Occipital lobe (tissue), 2 donors: Measurements from ENCODE around the gene MMP19. TPM values are rescaled to one million over a fixed set of nuclear protein-coding genes. Genes with fewer than 3 reads are reported as not detected.
"Not testable (repeated sequence)": the region's sequence is repeated elsewhere in the genome, so short reads cannot be mapped to it uniquely, and the experiment has no call there.

Experiments
- DNase-seq: peaks from one replicate; lab custom pipeline; 2025; lab: John Stamatoyannopoulos, UW
- total RNA-seq: library from RNA; depleted of rRNA; stranded (reverse); fragments of >200 nt; gene quantifications from one replicate; pipeline ENCODE4 v1.2.3, GENCODE V29; 2014

Gene MMP19
- total RNA-seq, result not detected

GRCh38 chr12:55842681-55843429, at the start of gene MMP19:
TSS of gene MMP19 (minus strand) at chr12:55842936. CDS start at chr12:55842830, 106 bp downstream.
- no peak for DNase-seq

DNA sequence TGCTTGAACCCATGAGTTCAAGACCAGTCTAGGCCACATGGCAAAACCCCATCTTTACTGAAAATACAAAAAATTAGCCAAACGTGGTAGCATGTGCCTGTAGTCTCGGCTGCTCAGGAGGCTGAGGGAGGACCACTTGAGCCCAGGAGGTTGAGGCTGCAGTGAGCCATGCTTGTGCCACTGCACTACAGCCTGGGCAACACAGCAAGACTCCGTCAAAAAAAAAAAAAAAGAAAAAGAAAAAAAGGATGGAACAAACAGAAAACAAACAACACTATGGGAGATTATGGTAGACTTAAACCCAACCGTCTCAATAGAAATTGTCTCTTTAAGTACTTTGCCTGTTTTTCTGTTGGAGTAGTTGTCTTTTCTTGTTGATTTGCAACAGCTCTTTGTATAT, 48.6 kb upstream of the MMP19 start:
- no peak for DNase-seq

GRCh38 chr12:55885113-55885512, 42.4 kb upstream of the MMP19 start:
- DNase-seq, result no peak

GRCh38 chr12:55877824-55878223, 35.1 kb upstream of the MMP19 start:
- no peak for DNase-seq

- no peak for DNase-seq
Observed at GRCh38 chr12:55875704-55876467, 33.1 kb upstream of the MMP19 start.

GRCh38 chr12:55874443-55874842, 31.7 kb upstream of the MMP19 start:
- no peak for DNase-seq

GRCh38 chr12:55866454-55867004, 23.8 kb upstream of the MMP19 start:
- not testable (repeated sequence) for DNase-seq

- no peak for DNase-seq
Observed at GRCh38 chr12:55865327-55865726, 22.6 kb upstream of the MMP19 start.

GRCh38 chr12:55862931-55863330, 20.2 kb upstream of the MMP19 start:
- DNase-seq, result not testable (repeated sequence)

DNA sequence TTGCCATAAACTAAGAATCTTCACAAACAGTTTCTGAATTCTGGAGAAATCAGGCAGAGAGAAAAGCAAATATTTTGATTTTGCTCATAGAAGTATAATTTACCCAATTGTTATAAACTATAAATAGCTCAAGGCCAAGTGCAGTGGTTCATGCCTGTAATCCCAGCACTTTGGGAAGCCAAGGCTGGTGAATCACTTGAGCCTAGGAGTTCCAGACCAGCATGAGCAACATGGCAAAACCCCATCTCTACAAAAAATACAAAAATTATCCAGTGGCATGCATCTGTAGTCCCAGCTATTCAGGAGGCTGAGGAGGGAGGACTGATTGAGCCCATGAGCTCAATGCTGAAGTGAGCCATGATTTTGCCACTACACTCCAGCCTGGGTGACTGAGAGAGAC, 19.6 kb upstream of the MMP19 start:
- no peak for DNase-seq

DNA sequence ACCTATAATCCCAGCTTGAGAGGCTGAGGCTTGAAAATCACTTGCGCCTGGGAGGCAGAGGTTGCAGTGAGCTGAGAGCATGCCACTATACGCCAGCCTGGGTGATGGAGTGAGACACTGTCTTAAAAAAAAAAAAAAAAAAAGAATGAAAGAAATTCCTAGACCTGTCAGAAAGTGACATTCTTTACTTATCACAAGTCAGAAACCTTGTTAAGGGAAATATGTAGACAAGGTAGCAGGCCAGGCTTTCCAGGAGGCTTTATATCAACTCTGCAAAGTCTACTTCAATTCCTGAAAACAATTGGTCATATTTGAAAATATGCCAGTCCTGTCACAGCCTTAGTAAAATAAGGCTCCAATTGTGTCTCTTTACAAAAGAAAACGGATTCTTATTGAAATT, 19.1 kb upstream of the MMP19 start:
- no peak for DNase-seq

- no peak for DNase-seq
Observed at GRCh38 chr12:55861396-55861795, 18.7 kb upstream of the MMP19 start.

DNA sequence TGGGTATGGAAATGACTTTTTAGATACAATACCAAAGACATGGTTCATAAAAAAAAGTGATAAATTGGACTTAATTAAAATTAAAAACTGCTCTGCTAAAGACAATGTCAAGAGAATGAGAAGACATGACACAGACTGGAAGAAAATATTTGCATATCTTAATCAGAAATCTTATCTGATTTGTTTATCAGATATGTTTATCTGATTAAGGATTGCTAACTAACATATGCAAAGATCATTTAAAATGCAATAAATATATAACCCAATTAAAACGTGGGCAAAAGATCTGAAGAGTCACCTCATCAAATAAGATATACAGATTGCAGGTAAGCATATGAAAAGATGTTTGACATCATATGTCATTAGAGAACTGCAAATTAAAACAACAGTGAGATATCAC, 10.0 kb upstream of the MMP19 start:
- DNase-seq, result no peak

GRCh38 chr12:55850893-55851292, 8.2 kb upstream of the MMP19 start:
- no peak for DNase-seq

- no peak for DNase-seq
Observed at GRCh38 chr12:55850401-55850800, 7.7 kb upstream of the MMP19 start.

DNA sequence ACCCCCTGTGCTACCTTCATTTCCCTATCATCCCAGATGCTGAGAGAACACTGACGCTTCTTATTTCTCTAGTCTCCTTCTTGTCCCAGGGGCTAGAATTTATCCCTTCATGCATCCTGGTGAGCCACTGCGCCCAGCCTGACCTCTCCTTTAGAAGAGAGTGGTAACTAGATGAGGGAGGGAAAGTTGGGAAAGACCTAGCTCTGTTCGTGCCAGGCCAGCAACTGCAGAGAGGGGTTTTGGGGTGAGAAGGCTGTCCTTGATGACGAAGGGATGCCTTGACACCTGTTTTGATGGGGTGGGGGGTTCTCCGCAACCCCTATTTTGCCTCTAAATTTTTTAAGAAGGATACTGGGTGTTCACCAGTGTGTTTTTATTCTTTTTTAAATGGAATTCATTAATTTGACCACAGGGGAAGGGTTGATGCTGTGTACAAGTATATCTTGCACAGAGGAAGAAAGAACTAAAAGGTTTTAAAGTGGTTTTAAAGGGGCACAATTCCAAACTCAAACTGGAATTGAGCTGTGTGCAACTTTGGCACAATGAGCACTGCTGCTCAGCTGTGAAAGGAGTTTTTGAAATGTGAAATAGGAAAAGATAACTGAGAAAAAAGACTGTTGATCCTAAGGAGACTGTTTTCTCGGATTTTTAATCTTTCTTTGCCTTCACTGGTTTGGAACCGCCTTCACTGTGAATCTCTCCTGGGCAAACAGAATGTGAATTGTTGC, 7.0 kb upstream of the MMP19 start:
- DNase-seq, result no peak

DNA sequence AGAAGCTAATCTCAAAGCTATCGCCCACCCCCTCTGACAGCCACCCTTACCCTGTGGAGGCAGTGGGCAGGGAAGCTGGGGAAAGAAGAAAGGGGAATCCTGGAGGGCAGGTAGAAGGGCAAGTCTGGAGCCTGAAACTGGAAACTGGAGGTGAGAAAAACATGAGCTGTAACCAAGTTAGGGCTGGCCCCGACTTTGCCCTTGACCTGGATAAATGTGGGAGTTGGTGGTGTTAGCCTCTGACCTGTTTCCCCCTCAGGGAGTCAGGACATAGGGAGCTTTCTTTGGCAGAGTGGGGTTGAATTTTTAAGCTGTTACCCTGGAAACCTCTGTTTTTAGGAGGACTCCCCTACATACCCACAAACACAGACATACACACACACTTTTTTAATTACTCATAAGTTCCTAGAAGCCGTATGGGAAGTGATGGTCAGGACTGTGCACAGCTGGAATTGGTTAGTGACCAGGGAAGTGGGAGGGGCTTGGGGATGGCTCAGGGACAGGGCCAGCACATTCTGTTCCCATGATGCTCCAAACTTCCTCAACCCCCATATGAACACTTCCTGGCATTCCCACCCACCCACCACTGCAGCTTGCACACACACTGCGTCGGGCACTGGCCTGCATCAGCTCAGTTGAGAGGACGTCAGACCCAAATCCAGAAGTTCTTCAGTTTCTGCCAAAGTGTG, 5.0 kb upstream of the MMP19 start:
- DNase-seq, result peak; percentile 39

- DNase-seq, result no peak
Observed at GRCh38 chr12:55847033-55847432, 4.3 kb upstream of the MMP19 start.

GRCh38 chr12:55845785-55846496, 3.2 kb upstream of the MMP19 start:
- no peak for DNase-seq

GRCh38 chr12:55845361-55845760, 2.6 kb upstream of the MMP19 start:
- DNase-seq, result no peak

DNA sequence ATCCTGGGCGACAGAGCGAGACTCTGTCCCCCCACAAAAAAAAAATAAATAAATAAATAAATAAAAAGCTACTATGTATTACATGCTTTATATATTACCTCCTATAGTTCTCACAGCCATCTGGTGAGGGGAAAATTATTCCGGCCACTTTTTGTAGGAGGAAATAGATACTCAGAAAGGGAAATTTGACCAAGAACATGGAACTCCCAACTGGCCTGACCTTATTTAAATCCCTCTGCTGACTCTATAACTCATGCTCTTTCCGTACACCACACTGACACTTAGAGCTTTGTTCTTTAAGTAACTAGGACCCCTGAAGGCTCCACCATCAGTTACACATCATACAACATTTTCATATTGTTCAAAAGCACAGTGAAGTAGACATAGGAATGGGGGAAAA, 2.2 kb upstream of the MMP19 start:
- DNase-seq, result no peak
